Panc1 (cell line): Measurements from ENCODE around the gene TPRG1. TPM values are rescaled to one million over a fixed set of nuclear protein-coding genes. Genes with fewer than 3 reads are reported as not detected.

ENCODE experiments used
- ATAC-seq: fragments of 200-7000 bp; cut with Tn5 transposase; 2 replicates; pipeline ENCODE4 v1.9.1; 2020; ENCODE audit warnings: mild to moderate bottlenecking, moderate library complexity
- BruUV-seq: library from RNA; stranded (reverse); fragments of 400-500 nt; replicated peaks from 2 replicates; lab custom pipeline; 2021; lab: Mats Ljungman, UMichigan
- CTCF ChIA-PET: fragments of 300-600 bp; sonication (Branson Sonifier 250); formaldehyde crosslinking; loops from one replicate; lab custom pipeline; 2022; ENCODE audit warnings: antibody characterized with exemption; lab: Charles Lee
- POLR2A ChIA-PET: fragments of 300-600 bp; sonication (Branson Sonifier 250); formaldehyde crosslinking; loops from one replicate; lab custom pipeline; 2022; ENCODE audit warnings: antibody characterized with exemption; lab: Charles Lee
- DNase-seq: peaks from one replicate; pipeline ENCODE4 v3.0.0-alpha.2; 2010; ENCODE audit warnings: low read depth, low spot score
- H3K27ac ChIP-seq: 2 replicates; pipeline ENCODE4 v1.5.1; 2011; ENCODE audit warnings: mild to moderate bottlenecking, low read length, inconsistent platforms
- H3K27me3 ChIP-seq: fragments of 200-500 bp; sonication (Bioruptor generic); 2 replicates; pipeline ENCODE4 v1.6.0; 2014; ENCODE audit warnings: low read length, inconsistent platforms; ENCODE audit not compliant: control insufficient read depth, insufficient read depth
- H3K36me3 ChIP-seq: fragments of 200-500 bp; sonication (Bioruptor generic); 2 replicates; pipeline ENCODE4 v1.5.1; 2014; ENCODE audit warnings: inconsistent platforms, mild to moderate bottlenecking, low read length, moderate library complexity; ENCODE audit not compliant: control insufficient read depth, insufficient read depth
- H3K4me1 ChIP-seq: 2 replicates; pipeline ENCODE4 v1.5.1; 2011; ENCODE audit warnings: inconsistent platforms, mild to moderate bottlenecking, low read length, moderate library complexity; ENCODE audit not compliant: control insufficient read depth, insufficient read depth
- H3K4me3 ChIP-seq, 2 experiments: 2 replicates each; pipeline ENCODE4 v1.5.1; 2011 to 2012; ENCODE audit warnings: low read depth in 2 of 2, low read length in 2 of 2, mild to moderate bottlenecking in 2 of 2, inconsistent platforms in 1 of 2, moderate library complexity in 1 of 2
- H3K9me3 ChIP-seq: fragments of 200-500 bp; sonication (Bioruptor generic); 2 replicates; pipeline ENCODE4 v1.5.1; 2014; ENCODE audit warnings: low read depth, mild to moderate bottlenecking, inconsistent platforms, low read length, moderate library complexity; ENCODE audit not compliant: control insufficient read depth, insufficient read depth
- POLR2AphosphoS5 ChIP-seq: IDR thresholded peaks from 2 replicates; pipeline ENCODE4 v1.6.1; 2012; ENCODE audit warnings: mild to moderate bottlenecking, low read depth, low read length, moderate library complexity
- SIN3A ChIP-seq: IDR thresholded peaks from 2 replicates; pipeline ENCODE4 v1.6.1; 2012; ENCODE audit warnings: low read depth, mild to moderate bottlenecking, low read length, moderate library complexity, borderline replicate concordance; ENCODE audit not compliant: insufficient read depth
- TCF7L2 ChIP-seq: IDR thresholded peaks from 2 replicates; pipeline ENCODE4 v1.6.1; 2011; ENCODE audit warnings: mild to moderate bottlenecking, low read depth, low read length, inconsistent platforms
- in situ Hi-C: cut with HindIII; loops from 2 replicates; pipeline ENCODE4 v1.10.0; 2016; ENCODE audit warnings: low sequenced_read_pairs, low pct_unique_long_range_greater_than_20kb
- intact Hi-C: fragments of 100-400 bp; cut with micrococcal nuclease; formaldehyde crosslinking; loops from one replicate; pipeline ENCODE4 v1.10.0; 2022; ENCODE audit not compliant: unreplicated experiment
- total RNA-seq: library from RNA; stranded (reverse); gene quantifications from one replicate; pipeline ENCODE4 v1.2.1, GENCODE V29; 2021; ENCODE audit not compliant: unreplicated experiment
- TF ChIP-seq, protein P1 (sequence below): fragments of 450-650 bp; IDR thresholded peaks from 2 replicates; pipeline ENCODE4 v1.5.1; 2017; ENCODE audit warnings: mild to moderate bottlenecking
- TF ChIP-seq, protein P2 (sequence below), 2 experiments: IDR thresholded peaks; 2 replicates each; pipeline ENCODE4 v1.6.1; 2011 to 2012; ENCODE audit warnings: low read depth in 2 of 2, control low read depth in 1 of 2, low read length in 1 of 2, mild to moderate bottlenecking in 1 of 2, moderate library complexity in 1 of 2; ENCODE audit not compliant: insufficient read depth in 1 of 2

TPRG1 gene
- total RNA-seq, 1 experiment from 2014 or later = not detected

DNA sequence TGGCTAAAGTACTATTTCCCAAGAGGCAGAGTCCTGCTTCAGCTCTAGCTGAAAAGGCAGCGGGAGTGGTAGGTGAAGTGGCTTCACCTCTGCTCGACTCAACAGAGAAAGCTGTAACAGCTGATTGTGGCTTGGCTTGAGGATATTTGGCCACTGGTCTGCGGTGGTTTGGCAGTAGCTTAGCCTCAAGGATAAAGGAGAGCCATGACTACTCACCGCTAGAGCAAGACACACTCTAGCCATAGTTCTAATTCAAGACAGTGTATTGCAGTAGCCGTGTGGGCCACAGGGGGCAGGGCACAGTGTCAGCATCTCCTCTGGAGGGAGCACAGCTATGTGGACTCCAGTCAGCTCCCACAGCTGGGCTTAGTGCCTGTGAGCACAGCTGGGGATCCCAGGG, 23.5 kb downstream of the TPRG1 start:
- in situ Hi-C loops = no loop called here
- H3K27me3 ChIP-seq = 0 out of 2 replicates have a peak, but pooled peaks cover 4% of the 10 kb centered on the region
- no peak for DNase-seq
- H3K36me3 ChIP-seq = no peaks in the 10 kb centered on the region
- intact Hi-C loops = no loop called here
- no TSS peak for BruUV-seq
- no peak overlapping the region for H3K27ac ChIP-seq
- H3K9me3 ChIP-seq = peaks cover 6% of the 10 kb centered on the region; the same call in 1 of the 2 replicates
- no peak for TF ChIP-seq TCF7L2
- TF ChIP-seq, protein P1, sequence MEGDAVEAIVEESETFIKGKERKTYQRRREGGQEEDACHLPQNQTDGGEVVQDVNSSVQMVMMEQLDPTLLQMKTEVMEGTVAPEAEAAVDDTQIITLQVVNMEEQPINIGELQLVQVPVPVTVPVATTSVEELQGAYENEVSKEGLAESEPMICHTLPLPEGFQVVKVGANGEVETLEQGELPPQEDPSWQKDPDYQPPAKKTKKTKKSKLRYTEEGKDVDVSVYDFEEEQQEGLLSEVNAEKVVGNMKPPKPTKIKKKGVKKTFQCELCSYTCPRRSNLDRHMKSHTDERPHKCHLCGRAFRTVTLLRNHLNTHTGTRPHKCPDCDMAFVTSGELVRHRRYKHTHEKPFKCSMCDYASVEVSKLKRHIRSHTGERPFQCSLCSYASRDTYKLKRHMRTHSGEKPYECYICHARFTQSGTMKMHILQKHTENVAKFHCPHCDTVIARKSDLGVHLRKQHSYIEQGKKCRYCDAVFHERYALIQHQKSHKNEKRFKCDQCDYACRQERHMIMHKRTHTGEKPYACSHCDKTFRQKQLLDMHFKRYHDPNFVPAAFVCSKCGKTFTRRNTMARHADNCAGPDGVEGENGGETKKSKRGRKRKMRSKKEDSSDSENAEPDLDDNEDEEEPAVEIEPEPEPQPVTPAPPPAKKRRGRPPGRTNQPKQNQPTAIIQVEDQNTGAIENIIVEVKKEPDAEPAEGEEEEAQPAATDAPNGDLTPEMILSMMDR = no peak; the same call in 1 of the 2 replicates
- TF ChIP-seq, protein P2, sequence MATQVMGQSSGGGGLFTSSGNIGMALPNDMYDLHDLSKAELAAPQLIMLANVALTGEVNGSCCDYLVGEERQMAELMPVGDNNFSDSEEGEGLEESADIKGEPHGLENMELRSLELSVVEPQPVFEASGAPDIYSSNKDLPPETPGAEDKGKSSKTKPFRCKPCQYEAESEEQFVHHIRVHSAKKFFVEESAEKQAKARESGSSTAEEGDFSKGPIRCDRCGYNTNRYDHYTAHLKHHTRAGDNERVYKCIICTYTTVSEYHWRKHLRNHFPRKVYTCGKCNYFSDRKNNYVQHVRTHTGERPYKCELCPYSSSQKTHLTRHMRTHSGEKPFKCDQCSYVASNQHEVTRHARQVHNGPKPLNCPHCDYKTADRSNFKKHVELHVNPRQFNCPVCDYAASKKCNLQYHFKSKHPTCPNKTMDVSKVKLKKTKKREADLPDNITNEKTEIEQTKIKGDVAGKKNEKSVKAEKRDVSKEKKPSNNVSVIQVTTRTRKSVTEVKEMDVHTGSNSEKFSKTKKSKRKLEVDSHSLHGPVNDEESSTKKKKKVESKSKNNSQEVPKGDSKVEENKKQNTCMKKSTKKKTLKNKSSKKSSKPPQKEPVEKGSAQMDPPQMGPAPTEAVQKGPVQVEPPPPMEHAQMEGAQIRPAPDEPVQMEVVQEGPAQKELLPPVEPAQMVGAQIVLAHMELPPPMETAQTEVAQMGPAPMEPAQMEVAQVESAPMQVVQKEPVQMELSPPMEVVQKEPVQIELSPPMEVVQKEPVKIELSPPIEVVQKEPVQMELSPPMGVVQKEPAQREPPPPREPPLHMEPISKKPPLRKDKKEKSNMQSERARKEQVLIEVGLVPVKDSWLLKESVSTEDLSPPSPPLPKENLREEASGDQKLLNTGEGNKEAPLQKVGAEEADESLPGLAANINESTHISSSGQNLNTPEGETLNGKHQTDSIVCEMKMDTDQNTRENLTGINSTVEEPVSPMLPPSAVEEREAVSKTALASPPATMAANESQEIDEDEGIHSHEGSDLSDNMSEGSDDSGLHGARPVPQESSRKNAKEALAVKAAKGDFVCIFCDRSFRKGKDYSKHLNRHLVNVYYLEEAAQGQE (IDR thresholded peaks at IDR 0.05; ENCODE audit: insufficient read depth in 1 of 2, low read depth in 2 of 2, low read length in 1 of 2) = no peak
- TF ChIP-seq POLR2AphosphoS5 = no peak
- no peak for TF ChIP-seq SIN3A
- no peak overlapping the region for H3K4me3 ChIP-seq
- no peaks in the 10 kb centered on the region for H3K4me1 ChIP-seq
- ATAC-seq = no peak
- POLR2A ChIA-PET = no interaction called here
- CTCF ChIA-PET = no interaction called here

DNA sequence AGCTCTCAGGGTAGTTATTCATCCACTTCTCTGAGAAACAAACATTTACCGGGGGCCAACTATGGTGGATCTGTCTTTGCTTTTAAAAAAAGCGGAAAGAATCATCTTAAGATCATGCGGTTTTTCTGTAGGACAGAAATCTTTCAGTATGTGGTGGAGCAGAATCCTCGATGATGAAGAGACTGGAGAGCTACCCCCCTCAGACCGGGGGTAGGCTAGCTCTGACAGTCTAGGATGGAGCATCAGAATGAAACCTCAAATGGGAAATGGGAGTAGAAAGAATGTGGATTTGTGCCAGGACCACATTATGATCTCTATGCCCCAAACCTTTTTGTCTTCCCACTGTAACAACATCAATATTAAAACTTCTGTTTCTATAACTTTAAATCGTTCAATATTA, 30.3 kb downstream of the TPRG1 start:
- POLR2A ChIA-PET = no interaction called here
- BruUV-seq = no TSS peak
- H3K4me3 ChIP-seq = no peak overlapping the region
- intact Hi-C loops (no loop called here), in situ Hi-C loops (no loop called here)
- no peaks in the 10 kb centered on the region for H3K9me3 ChIP-seq
- ATAC-seq = no peak
- no peak overlapping the region for H3K27ac ChIP-seq
- no peaks in the 10 kb centered on the region for H3K4me1 ChIP-seq
- H3K27me3 ChIP-seq = no peaks in the 10 kb centered on the region; the same call in 1 of the 2 replicates
- DNase-seq = no peak
- H3K36me3 ChIP-seq = no peaks in the 10 kb centered on the region
- TF ChIP-seq, protein P2 (IDR thresholded peaks at IDR 0.05; ENCODE audit: insufficient read depth in 1 of 2, low read depth in 2 of 2, low read length in 1 of 2) = no peak
- no peak for TF ChIP-seq SIN3A
- CTCF ChIA-PET = no interaction called here
